HT-29 (cell line): ENCODE data around the gene APOL4. TPM values are rescaled to one million over a fixed set of nuclear protein-coding genes. Genes with fewer than 3 reads are reported as not detected.
"Not testable (repeated sequence)": the region's sequence is repeated elsewhere in the genome, so short reads cannot be mapped to it uniquely, and the experiment has no call there.

Experiments used
- DNase-seq: peaks from one replicate; pipeline ENCODE4 v3.0.0-alpha.2; 2015; ENCODE audit warnings: low spot score
- total RNA-seq: library from RNA; depleted of rRNA; stranded (reverse); fragments of >200 nt; shearing (Covaris generic); gene quantifications from 2 replicates; pipeline ENCODE4 v1.2.3, GENCODE V29; 2014

Gene APOL4
- total RNA-seq, 1 experiment from 2014 or later: not detected

DNA sequence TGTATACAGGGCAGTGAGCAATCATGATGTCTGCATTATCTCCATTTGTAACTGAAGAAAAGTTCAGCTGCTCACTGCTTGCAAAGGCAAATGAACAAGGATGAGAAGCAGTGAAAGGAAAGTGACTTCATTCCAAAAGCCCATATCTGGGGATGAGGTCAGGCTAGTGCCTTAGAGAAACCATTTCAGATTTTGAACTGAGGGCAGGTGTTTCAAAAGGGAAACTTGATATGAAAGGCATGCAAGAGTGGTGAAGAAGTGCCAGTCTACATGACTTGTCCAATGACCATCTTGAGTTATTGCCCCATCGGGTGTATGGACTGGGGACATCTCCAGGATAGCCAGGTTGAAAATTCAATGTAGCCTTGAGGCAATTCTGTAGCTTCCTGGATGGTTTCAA, 7.3 kb upstream of the APOL4 start:
- DNase-seq: no peak

DNA sequence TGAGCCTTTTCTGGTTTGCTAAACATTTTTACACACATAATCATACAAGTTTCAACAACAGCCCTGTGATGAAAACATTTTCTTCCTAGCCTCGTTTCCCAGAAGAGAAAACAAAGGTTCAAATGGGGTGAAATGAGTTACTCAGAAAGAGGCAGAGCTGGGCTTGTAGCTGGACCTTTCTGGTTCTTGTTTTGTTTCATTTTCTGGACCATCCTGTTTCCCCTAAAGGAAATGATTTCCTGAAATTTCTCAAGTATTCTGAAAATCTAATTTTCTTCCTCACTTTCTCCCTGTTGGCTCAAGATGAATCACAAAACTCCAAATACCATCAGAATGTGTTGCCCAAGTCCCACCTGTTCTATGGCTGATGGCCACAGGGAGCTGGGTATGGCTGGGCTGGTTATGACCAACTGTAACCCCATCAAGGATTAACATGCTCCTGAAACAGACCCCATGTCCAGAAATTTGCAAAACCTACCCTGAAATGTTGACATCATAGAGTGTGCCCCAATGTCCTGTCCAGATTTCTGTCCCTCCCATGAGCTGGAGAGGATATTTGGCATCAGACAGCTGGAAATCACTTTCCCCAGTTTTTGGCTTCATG, 6.7 kb upstream of the APOL4 start:
- no peak for DNase-seq

DNA sequence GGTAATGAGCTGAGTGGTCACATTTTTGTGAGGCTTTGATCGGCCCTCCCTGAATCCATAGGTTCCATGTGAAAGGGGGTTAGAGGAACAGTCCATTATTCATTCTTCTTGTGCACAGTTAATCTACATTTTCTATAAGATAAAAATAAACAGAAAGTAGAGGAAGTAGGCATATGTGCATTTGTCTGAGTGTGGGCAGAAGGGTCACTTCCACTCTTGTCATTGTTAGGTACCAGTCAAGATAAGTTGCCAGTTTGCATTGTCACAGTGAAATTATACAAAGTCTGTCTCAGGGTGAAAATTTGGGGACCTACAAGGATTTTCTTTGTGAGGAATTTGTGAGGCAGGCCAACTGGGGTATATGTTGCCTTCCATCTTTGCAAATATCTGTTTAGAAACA, 4.6 kb upstream of the APOL4 start:
- DNase-seq: no peak

DNA sequence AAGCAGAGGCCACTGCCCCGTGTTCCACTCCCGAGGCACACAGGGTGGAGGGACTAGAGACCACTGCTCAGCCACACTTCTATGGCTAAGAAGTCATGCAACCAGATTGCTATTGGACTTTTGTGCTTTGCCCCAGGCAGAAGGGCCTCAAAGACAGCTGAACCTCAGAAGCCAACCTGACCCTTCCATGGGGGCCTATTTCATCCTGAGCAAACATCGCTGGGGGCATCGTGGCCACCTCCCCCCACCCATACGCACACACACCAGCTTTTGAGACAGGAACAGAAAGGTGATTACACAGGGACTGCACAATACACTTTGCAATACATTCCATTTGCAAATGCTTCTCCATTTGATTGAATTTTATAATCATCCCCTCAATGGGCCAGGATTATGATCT, 4.0 kb upstream of the APOL4 start:
- not testable (repeated sequence) for DNase-seq

DNA sequence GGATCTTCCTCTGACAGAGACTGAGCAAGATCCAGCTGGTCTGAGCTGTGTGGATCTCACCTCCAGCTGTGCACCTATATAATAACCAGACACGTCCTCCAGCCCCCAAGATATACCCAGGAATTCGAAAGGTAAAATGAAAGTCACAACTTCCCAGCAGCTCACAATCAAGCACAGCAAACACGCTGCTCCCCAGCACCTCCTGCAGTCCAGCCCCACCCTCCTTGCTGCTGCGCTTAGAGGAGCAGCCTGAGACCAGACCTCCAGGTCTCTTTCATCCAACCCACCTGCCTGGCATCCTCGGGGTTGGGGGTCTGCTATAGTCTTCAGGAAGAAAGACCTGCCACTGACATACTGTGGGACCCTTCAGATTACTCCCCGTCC, 3.0 kb upstream of the APOL4 start:
- DNase-seq: no peak

DNA sequence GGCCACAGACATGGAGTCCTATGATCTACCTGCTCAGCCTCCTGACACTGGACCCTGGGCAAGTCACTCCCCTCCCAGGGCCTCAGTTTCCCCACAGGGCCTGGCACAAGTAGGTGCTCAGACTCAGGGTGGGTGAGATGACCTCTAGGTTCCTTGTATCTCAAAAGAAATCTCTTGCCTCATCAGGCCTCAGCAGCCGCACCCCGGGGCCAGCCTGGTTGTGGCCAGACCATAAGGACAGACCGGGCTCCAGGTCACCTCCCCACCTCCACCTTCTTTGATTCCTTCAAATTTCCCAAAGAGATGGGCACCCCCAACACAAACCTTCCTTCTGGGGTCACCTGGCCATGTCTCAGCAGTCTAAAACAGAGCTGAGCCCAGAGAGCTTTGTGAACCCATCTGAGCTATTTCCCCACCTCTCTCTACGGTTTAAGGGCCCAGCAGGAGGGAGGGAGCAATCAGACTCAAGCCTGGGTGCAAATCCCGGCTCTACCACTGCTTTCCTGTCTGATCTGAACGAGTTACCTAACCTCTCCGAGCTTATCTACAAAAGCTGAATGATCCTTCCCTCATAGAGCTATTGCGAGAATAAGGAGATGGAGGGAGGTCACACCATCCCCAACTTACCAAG, 2.5 kb upstream of the APOL4 start:
- DNase-seq: no peak

DNA sequence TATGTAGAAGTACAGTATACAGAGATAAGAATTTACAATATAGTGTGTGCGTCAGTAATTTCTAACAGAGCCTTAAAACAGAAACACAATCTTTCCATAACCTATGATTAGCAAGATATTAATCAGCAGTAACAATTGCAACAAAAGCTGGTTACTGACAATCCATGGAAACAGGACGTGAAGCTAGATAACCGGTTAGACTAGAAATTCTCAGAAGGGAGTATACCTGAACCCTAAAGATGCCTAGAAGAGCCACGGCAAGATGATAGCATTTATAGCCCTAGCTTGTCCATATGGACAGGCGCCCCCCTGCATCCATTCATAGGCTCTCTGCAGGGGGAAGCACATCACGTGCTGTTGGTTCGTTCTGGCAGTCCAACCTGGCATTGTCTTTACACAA, 1.8 kb upstream of the APOL4 start:
- peak; percentile 28 for DNase-seq

DNA sequence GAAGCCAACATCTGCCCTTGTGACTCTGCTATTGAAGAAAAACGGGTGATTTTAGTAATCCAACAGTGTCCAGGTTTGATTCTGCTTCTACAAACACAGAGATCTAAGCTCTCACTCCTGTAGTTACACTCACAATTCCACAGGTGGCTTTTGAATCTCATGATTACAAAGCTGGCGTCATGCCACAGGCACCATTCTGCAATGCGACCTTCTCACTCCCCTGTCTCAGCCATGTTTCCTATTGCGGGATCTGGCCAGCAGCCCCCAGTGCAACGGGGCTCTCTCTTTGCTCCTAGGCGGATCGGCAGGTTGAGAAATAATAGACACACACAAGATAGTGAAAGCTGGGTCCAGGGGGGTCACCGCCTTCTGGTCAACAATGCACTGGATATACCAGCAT, 1.3 kb upstream of the APOL4 start:
- DNase-seq: peak; percentile 54

DNA sequence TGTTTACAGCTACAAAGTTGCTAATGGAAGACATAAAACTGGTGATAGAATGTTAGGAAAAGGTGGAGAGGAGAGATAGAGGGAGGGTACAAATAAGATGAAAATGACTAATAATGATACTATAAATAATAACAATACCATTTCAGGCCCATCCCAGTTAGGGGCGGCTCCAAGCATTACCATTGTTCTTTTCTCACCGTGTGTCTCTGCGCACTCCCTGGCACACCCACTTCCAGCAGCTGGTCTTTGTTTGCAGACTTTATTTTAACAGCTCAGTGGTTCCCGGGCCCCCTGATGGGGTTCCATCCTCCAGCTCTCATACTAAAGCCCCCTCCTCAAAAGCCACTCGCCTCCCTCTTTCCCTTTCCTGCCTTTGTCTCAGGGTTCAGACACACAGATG, 584 bp downstream of the APOL4 start:
- not testable (repeated sequence) for DNase-seq

DNA sequence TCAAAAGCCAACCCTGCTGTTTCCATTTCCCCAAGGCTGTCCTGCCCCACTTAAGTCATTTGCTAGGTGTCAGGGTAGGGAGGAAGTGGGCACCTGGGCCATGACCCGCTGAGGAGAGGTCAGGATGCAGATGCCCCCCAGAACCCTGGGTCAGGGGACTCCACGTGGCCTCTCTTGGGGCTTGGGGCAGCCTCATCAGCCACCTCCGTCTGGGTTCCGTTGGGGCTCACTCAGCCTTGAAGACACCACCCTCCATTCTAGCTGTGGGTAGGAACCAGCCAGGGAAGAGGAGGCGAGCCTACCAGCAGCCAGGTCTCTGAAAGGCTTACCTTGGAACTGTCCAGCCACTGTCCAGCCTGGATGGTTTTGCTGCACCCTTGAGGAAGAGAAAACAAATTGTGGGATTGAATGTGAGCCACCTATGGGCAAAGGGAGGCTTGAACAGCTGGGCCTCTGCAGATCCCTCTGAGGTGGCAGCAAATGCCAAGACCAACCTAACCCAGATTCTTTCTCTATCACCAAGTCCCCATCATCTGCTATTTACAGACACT, 2.5 kb downstream of the APOL4 start:
- no peak for DNase-seq

DNA sequence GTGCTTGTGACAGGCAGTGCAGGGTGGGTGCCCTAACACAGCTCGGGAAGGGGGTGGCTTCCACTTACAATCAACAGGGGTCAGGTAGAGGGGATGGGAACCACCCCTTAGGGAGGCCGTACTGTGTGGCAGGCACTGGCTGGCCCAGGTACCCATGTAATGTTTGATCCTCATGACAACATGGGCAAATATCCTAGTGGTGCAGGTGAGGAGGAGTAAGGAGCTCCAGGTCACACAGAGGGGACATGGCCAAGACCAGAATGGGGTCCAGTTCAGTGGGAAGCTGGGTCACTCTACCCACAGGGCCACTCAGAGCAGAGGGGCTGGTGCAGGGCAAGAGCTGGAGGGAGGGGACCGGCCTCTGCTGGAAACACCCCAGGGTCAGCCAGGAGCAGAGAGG, 3.1 kb downstream of the APOL4 start:
- DNase-seq: no peak

DNA sequence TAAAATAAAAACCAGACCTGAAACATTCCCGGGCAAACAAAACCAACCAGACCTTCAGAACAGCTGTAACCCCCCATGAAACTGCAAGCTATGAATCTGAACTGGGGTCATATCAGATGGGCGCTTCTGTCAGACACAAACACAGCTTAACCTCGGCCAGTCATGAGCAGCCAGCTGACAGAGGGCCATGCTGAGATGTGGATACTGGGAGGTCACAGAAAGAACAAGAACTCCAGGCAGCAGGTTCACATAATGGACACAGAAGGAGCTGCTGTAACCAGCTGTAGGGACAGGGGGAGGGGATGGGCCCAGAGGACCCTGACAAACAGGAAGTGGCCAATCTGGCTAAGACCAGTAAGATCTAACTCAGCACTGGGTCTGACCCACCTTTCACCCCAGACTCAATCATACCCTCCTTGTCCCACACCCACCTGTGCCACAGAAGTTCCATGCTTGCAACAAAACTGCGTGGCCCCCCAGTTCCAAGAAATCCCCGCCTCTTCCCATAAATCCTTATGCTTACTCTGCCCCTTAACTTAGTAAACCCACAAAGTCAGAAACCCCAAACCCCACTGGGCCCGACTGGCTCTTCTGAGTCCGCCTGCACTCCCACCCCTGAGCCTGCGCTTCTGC, 4.0 kb downstream of the APOL4 start:
- DNase-seq: no peak

DNA sequence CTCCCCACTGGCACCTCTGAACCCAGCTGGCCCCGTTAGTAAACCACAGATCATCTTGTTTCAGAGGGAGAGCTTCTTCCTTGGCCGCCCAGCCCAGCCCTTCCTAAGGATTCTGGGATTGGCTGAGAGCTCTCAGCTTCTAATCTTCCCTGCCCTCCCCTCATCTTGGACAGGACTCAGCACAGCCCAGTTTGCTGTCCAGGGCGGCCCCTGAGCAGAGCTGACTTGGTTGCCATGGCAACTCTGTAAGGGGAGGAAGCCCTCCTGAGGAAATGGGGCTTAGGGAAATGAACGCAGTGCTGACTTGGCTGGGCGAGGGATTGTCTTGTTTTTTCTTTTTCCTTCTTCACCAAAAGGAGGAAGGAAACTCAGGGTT, 4.6 kb downstream of the APOL4 start:
- DNase-seq: no peak

DNA sequence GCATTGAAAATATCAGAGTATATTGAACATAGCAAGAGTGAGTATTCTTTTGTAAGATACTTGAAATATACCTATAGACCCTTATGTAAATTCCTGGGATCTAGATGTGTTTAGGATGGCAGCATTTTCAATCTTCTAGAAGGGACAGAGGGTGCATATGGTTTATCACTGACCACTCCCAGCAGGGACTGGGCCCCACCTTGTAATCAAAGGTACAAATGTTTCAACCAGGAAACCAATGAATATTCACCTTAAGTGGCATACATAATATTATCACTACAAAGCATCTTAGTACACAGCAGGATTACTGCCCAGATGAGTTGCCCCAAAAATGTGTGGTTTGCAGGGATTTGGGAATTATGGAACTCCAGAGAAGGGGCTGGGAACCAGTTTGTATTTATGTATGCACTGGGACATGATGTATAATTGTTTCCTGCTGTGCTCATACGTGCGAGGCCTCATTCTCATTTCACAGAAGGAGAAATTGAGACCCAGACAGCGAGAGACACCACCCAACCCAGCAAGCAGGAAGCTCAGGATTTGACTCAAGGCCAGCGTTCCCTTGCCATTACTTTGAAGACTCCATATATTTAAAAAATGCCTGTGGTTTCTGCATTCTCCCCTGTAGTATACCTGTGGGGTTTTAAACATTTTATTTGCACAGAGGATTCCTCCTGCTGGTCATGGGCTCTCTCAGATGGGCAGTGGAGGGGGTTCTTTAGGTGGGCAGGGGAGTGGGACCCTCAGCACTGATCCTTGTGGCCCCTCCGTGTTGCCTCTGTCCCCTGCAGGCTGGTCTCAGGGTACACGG, 5.2 kb downstream of the APOL4 start:
- no peak for DNase-seq

DNA sequence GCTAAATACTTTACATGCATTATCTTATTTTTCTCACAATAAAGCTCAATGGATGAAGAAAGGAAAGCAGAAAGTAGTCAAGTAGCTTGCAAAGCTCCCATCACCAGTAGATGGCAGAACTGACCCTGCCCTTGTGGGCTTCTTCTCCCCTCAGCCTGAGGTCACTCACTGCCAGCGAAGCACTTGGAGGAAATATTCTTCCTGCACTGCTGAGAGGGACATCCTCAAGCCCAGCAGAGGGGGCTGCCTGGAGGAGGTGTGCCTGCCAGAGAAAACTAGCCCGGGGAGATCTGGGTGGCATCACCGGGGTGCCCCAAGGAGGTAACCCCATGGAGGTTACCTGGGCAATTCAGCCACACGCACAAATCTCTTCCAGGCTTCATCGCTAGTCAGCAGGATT, 6.6 kb downstream of the APOL4 start:
- DNase-seq: peak; percentile 67

DNA sequence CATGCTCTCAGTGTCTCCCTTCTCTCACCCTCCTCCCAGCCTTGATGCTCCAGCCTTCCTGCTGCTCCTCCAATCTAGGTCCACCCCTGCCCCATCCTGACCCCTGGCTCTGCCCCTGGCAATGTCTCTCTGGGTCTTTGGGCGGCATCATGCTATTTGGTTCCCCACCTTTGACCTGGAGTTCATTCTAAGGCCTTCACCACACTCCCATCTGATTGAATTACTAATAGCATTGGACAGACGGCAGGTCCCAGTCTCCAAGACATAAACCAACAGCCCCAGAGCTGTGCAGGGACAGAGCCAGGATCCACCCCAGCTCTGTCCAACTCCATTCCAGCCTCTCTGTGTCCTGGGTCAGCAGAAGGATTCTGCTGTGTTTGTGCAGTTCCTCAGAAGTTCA, 7.2 kb downstream of the APOL4 start:
- no peak for DNase-seq

DNA sequence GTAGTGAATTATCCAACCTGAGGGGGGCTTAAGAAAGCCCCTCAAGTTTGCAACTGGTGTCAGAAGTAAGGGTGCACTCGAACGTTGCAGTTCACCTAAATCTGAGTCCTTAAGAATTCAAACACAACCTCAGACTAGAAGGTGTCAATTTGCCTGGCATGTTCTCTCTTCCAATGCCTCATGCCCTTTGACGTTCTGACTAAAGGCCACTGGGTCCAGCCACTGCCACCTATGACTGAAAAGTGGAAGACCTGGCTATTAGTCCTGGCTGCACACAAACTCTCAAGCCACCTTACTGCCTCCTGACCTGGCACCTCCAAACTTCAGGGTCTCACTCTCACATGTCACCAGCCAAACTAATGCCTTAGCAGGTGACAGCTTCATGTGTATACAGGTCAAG, 8.0 kb downstream of the APOL4 start:
- no peak for DNase-seq

DNA sequence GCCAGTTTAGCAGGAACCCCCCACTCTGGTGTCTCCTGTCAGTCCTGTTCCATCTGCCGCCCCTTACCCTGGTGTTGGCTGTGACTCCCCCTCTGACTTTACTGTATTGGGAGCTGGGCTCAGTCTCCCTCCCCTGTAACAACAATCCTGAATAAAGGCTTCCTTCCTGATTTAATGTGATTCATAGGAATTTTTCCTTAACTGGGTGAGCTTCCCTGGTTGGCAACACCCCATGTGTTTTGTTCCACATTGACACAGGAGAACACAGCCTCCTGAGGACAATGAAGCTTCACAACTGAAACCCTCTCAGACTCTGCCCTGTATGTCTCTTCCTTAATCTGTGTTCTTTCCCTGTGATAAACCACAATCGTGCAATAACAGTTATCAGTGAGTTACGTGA, 8.4 kb downstream of the APOL4 start:
- DNase-seq: no peak

DNA sequence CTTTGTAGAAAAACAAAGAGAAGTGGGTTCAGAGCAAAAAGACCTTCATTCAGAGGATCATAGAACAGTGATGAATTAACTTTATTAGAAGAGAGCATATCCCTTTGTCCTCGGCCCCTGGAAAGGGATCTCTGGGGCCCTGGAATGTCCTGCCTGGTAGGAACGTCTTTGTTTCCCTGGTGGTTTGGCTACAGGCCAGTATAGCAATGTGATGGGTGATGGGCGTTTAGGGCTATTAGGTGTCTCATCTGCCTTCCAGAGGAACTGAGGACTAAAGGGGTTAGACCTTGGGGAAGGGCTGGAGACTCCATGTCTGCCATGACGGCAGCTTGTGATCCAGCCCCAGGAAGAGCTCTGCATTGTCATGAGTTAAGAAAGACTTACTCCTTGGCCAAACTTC, 9.1 kb downstream of the APOL4 start:
- DNase-seq: no peak

DNA sequence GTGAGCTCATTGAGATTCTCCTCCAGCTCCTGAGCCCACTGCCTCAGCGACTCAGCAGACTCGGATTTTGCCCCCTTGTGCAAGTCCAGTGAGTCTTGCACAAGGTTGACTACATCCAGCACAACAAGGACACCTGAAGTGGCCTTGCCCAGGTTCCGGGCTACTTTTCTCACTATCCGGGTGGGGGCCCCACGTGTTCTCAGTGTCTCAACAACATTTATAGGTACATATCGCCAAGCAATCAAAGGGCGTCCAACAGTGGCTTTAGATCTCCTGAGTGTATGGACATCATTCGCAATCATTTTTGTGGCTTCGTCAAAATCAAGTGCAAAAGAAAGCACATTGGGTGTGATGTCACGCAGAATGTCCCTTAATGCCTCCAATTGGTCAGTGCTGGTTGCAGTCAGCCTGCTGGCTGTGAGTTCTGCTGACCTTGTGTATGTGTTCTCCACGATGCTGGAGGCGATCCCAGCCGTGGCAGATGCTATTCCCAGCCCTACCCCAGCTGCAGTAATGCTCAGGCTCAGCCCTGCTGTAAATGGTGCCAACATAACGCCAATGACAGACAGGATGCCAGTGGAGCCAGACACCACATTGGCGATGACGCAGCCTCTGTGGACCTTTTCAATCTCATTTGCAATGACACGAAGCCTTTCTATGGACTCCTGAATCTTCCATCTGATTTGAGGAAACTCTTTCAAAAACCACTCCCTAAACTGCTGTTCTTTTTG, 10.3 kb downstream of the APOL4 start:
- no peak for DNase-seq

DNA sequence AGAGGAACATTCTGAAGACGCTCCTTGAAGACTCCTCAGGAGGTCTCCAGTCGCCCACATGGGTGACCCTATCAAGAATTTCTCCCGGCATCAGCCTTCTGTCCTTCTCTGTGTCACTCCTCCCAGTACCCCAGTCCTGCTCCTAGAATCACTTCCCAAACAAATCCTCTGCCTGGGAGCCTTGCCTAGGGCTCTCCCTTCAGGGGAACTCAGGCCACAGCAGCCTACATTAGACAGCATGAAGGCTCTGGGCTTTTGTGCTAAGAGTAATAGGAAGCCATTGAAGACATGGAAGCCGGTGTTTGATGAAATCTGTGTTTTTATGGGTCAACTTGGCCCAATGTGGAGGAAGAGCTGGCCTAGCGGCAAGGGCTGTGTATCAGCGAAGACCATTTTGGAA, 13.7 kb downstream of the APOL4 start:
- DNase-seq: not testable (repeated sequence)
